Neural crest cell (in vitro differentiated cells): ENCODE results near the gene ANKS1A. TPM values are rescaled to one million over a fixed set of nuclear protein-coding genes. Genes with fewer than 3 reads are reported as not detected.

Experiments used
- DNase-seq: peaks from one replicate; pipeline ENCODE4 v3.0.0; 2021; ENCODE audit warnings: low read depth, mixed read lengths, low spot score
- H3K27ac Mint-ChIP-seq: one replicate; pipeline ENCODE4 v1.8.0; 2021; ENCODE audit warnings: mild to moderate bottlenecking, mixed read lengths; ENCODE audit not compliant: unreplicated experiment
- H3K27me3 Mint-ChIP-seq: 2 replicates; pipeline ENCODE4 v1.8.0; 2021; ENCODE audit warnings: low read depth, mild to moderate bottlenecking, mixed read lengths
- H3K36me3 Mint-ChIP-seq: 2 replicates; pipeline ENCODE4 v1.8.0; 2021; ENCODE audit warnings: low read depth, mild to moderate bottlenecking, mixed read lengths
- H3K4me1 Mint-ChIP-seq: 2 replicates; pipeline ENCODE4 v1.8.0; 2021; ENCODE audit warnings: mixed read lengths
- H3K4me3 Mint-ChIP-seq: one replicate; pipeline ENCODE4 v1.8.0; 2021; ENCODE audit warnings: mild to moderate bottlenecking, mixed read lengths
- H3K9me3 Mint-ChIP-seq: 2 replicates; pipeline ENCODE4 v1.8.0; 2021; ENCODE audit warnings: mixed read lengths
- total RNA-seq: library from RNA; stranded (reverse); gene quantifications from 2 replicates; pipeline ENCODE4 v1.2.1, GENCODE V29; 2021
- TF ChIP-seq, protein P1 (sequence below): fragments of 200-600 bp; sonication (generic); conservative IDR thresholded peaks from 2 replicates; pipeline ENCODE4 v1.5.0; 2021; ENCODE audit warnings: antibody characterized with exemption, mild to moderate bottlenecking

The ANKS1A gene
- total RNA-seq, 1 donor from 2014 or later = 33.2 TPM

DNA sequence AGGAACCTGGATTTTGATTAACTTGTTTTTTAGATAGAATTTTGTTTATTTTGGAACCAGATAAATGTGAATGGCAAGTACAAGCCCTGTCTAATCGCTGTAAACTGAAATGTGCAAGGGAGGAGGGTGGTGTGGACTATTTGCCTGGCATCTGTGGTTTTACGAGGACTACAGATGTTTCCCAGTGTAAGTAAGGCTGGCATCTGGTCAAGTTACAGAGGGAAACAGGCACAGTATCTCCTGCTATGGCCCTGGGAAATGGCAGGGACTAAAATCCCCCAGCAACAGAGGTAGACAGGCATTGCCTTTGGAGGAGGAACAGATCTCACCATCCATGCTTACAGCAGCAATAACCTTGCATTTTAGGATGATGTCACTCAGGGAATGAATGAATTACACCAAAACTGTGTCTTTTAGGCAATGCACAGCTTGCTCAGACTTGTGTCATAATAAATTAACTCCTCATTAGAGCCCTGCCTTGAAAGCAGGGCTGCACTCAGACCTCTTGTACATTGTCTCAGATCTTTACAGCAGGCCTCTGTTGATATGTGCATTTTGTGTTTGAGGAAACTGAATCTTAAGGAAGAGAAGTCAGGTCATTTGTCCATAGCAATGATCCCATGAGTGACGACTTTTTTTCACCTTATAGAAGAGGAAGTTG lies 155.8 kb downstream of the ANKS1A start:
- Mint-ChIP-seq H3K27me3 (no peaks in the 10 kb centered on the region), H3K4me1 (peaks cover 21% of the 10 kb centered on the region), H3K36me3 (no peaks in the 10 kb centered on the region), H3K9me3 (no peaks in the 10 kb centered on the region), H3K27ac (peak overlapping the region; percentile 94), H3K4me3 (peak overlapping the region; percentile 40)
- TF ChIP-seq, protein P1, sequence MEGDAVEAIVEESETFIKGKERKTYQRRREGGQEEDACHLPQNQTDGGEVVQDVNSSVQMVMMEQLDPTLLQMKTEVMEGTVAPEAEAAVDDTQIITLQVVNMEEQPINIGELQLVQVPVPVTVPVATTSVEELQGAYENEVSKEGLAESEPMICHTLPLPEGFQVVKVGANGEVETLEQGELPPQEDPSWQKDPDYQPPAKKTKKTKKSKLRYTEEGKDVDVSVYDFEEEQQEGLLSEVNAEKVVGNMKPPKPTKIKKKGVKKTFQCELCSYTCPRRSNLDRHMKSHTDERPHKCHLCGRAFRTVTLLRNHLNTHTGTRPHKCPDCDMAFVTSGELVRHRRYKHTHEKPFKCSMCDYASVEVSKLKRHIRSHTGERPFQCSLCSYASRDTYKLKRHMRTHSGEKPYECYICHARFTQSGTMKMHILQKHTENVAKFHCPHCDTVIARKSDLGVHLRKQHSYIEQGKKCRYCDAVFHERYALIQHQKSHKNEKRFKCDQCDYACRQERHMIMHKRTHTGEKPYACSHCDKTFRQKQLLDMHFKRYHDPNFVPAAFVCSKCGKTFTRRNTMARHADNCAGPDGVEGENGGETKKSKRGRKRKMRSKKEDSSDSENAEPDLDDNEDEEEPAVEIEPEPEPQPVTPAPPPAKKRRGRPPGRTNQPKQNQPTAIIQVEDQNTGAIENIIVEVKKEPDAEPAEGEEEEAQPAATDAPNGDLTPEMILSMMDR = no peak
- DNase-seq = no peak

DNA sequence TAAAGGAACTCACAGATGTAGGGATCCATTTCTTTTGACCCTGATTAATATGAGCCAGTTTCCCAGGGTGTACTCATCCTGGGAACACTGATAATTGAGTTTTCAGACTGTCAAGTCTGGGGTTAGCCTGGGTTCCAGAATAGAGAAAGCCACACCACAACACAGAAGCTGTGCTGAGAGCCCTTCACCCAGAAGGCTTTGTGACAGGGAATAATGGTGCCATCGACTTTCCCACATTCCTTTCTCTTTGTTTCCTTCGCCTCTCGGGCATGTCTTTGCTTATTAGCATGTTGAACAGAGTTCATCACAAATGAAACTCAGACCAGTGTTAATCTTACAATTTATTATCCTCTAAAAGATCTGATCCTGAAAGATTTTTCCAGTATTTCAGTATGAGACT lies 157.0 kb downstream of the ANKS1A start:
- TF ChIP-seq, protein P1 = no peak
- peak overlapping the region; percentile 97 for H3K27ac Mint-ChIP-seq
- DNase-seq = no peak
- H3K4me3 Mint-ChIP-seq = peak overlapping the region; percentile 47
- no peaks in the 10 kb centered on the region for H3K9me3 Mint-ChIP-seq
- no peaks in the 10 kb centered on the region for H3K36me3 Mint-ChIP-seq
- no peaks in the 10 kb centered on the region for H3K27me3 Mint-ChIP-seq
- peaks cover 9% of the 10 kb centered on the region for H3K4me1 Mint-ChIP-seq

DNA sequence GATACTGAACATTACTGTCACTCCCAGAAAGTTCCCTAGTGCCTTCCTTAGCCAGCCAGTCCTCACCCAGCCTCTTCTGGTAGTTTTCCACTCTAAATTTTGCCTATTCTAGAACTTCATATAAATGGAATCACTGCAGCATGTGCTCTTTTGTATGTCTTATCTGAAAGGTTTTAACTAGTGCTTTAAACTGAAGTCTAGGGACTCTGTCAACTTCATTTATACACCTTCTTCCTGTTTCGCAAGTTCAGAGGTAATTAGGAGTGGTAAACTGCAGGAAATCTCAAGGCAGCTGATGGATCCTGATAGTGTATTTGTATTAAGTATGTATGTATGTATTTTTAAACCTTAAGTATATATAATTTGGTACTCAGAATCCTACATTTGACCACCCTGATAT lies 157.8 kb downstream of the ANKS1A start:
- Mint-ChIP-seq H3K27ac (peak overlapping the region; percentile 73), H3K27me3 (no peaks in the 10 kb centered on the region), H3K9me3 (no peaks in the 10 kb centered on the region), H3K4me1 (peaks cover 11% of the 10 kb centered on the region), H3K36me3 (no peaks in the 10 kb centered on the region), H3K4me3 (peak overlapping the region; percentile 47)
- TF ChIP-seq, protein P1 = no peak
- no peak for DNase-seq

DNA sequence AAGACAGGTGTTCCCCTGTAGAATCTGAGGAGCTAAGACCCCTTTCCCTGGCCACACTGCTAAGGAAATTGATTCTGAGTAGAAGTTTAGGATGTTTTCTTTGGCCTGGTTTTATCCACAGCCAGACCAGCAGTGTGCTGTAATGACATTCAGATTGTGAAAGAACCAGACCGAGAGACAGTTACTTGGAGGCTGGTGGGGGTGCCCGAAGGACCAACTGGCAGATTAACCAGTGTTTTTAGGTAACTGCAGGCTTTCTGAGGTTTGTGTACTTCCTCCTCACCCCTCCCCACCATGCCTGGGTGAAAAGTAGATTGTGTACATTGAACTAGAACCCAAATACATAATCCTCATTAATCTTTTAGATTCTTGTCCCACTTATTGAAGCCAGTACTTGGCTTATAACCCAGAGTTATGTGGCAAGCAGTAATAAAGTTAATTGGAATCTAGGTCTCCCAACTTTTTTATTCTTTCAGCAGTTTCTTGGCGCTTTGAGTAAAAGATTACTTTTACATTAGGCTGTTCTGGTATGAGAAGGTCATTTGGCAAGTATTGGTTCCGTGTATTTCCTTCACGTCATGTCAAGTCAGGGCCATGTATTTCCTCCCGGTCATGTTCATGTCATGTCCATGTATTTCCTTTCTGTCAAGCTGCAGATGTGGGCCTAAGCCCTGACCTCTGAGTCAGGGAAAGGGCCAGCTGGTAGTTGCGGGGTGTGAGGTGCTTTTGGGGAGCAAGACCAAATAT lies 158.4 kb downstream of the ANKS1A start:
- TF ChIP-seq, protein P1 = no peak
- no peak overlapping the region for H3K27ac Mint-ChIP-seq
- H3K36me3 Mint-ChIP-seq = no peaks in the 10 kb centered on the region
- H3K9me3 Mint-ChIP-seq = no peaks in the 10 kb centered on the region
- peaks cover 8% of the 10 kb centered on the region for H3K4me1 Mint-ChIP-seq
- no peaks in the 10 kb centered on the region for H3K27me3 Mint-ChIP-seq
- no peak for DNase-seq
- H3K4me3 Mint-ChIP-seq = peak overlapping the region; percentile 66

DNA sequence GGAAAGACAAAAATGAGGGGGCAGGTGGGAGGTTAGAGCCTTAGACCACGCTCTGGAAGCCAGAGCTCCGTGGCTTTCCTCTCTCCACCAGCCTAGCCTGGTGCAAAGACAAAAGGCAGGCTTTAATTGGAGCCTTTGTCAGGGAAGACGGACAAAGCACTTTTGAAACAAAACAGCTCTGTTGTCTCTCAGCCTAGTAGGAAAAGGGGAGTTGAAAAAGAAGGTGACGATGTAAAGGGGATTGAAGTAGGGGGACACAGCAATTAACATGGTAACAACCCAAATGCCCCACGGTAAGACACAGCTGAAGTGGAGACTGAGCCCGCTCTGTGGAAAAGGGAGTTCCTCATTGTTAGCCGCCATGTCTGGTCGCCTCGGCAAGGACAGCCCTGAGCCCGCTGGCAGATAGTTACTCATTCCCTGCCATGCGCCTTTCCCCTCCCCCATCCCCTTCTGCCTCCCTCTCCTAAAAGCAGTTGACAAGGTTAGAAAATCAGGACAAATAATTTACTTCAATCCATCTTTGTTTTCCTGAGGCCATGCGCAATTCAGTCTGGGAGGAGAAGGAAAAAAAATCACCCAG lies 159.1 kb downstream of the ANKS1A start:
- H3K27ac Mint-ChIP-seq = no peak overlapping the region
- H3K4me1 Mint-ChIP-seq = peaks cover 14% of the 10 kb centered on the region
- peak overlapping the region; percentile 66 for H3K4me3 Mint-ChIP-seq
- no peaks in the 10 kb centered on the region for H3K27me3 Mint-ChIP-seq
- peak; percentile 32 for DNase-seq
- no peaks in the 10 kb centered on the region for H3K9me3 Mint-ChIP-seq
- no peaks in the 10 kb centered on the region for H3K36me3 Mint-ChIP-seq
- TF ChIP-seq, protein P1 = no peak
